HepG2 (cell line): ENCODE results near the gene EPHA5. TPM values are rescaled to one million over a fixed set of nuclear protein-coding genes. Genes with fewer than 3 reads are reported as not detected.

Experiments
- ATAC-seq: fragments of 200-7000 bp; cut with Tn5 transposase; 3 replicates; pipeline ENCODE4 v1.9.1; 2020; ENCODE audit warnings: mild to moderate bottlenecking, moderate library complexity
- BruUV-seq: library from RNA; stranded (reverse); fragments of 400-500 nt; replicated peaks from 2 replicates; lab custom pipeline; 2021; lab: Mats Ljungman, UMichigan
- CTCF ChIA-PET: fragments of 300-600 bp; formaldehyde crosslinking; extraction: SDS; loops from one replicate; lab custom pipeline; 2021; ENCODE audit warnings: low total read pairs, inconsistent platforms, low intra/inter-chr PET ratio; lab: Yijun Ruan, JAX
- POLR2A ChIA-PET: fragments of 350-600 bp; sonication (Branson Sonifier 250); formaldehyde crosslinking; loops from one replicate; lab custom pipeline; 2020; ENCODE audit warnings: antibody characterized with exemption, inconsistent platforms; lab: Yijun Ruan, JAX
- DNase-seq: peaks from one replicate; pipeline ENCODE4 v3.0.0-alpha.2; 2015; ENCODE audit warnings: low spot score
- FAIRE-seq: peaks from 3 replicates; lab custom pipeline; 2011; peaks lifted over from hg19 to GRCh38; lab: Jason Lieb, UNC
- H2AFZ ChIP-seq: one replicate; pipeline ENCODE4 v1.6.1; 2011; ENCODE audit warnings: low read length, inconsistent platforms
- H3K27ac ChIP-seq: fragments of 300-600 bp; 3 replicates; pipeline ENCODE4 v1.8.0; 2011; ENCODE audit warnings: mixed run types, mild to moderate bottlenecking, mixed read lengths, low read length, inconsistent platforms; ENCODE audit not compliant: insufficient read depth; ENCODE audit errors: extremely low read length
- H3K27me3 ChIP-seq, 2 experiments: fragments of 200-600 bp in 1 of 2; 2 replicates in 1 of 2; 3 replicates in 1 of 2; pipeline versions ENCODE4 v1.6.0 to v1.8.0; 2011; ENCODE audit warnings: low read length in 2 of 2, mild to moderate bottlenecking in 2 of 2, moderate library complexity in 2 of 2, inconsistent platforms in 1 of 2; ENCODE audit not compliant: insufficient read depth in 2 of 2, control insufficient read depth in 1 of 2
- H3K36me3 ChIP-seq, 2 experiments: fragments of 200-600 bp in 1 of 2; replicated peaks in 1 of 2; 2 replicates in 1 of 2; 3 replicates in 1 of 2; pipeline versions ENCODE4 v1.5.1 to v1.8.0; 2011; ENCODE audit warnings: low read length in 2 of 2, inconsistent platforms in 1 of 2; ENCODE audit not compliant: insufficient read depth in 2 of 2, control insufficient read depth in 1 of 2
- H3K4me1 ChIP-seq: 2 replicates; pipeline ENCODE4 v1.5.1; 2012; ENCODE audit warnings: low read length, inconsistent platforms; ENCODE audit not compliant: insufficient read depth
- H3K4me2 ChIP-seq: 2 replicates; pipeline ENCODE4 v1.6.0; 2011; ENCODE audit warnings: low read depth, low read length, inconsistent platforms
- H3K4me3 ChIP-seq, 3 experiments: fragments of 200-600 bp in 1 of 3; sonication (generic), shearing (Covaris generic) in 1 of 3; replicated peaks in 1 of 3; 2 replicates each; pipeline ENCODE4 v1.5.1; 2011 to 2016; ENCODE audit warnings: low read length in 3 of 3, inconsistent platforms in 2 of 3, low read depth in 2 of 3, mild to moderate bottlenecking in 2 of 3, control low read depth in 1 of 3, mixed read lengths in 1 of 3; ENCODE audit not compliant: insufficient read depth in 1 of 3
- H3K79me2 ChIP-seq: one replicate; pipeline ENCODE4 v1.6.1; 2011; ENCODE audit warnings: low read length, inconsistent platforms; ENCODE audit not compliant: insufficient read depth
- H3K9ac ChIP-seq: 2 replicates; pipeline ENCODE4 v1.6.0; 2011; ENCODE audit warnings: mild to moderate bottlenecking, low read depth, low read length, inconsistent platforms; ENCODE audit not compliant: insufficient read depth
- H3K9me3 ChIP-seq: 2 replicates; pipeline ENCODE4 v1.5.1; 2012; ENCODE audit warnings: mild to moderate bottlenecking, low read length
- H4K20me1 ChIP-seq: 2 replicates; pipeline ENCODE4 v1.6.0; 2011; ENCODE audit warnings: inconsistent platforms, mild to moderate bottlenecking, low read length, moderate library complexity; ENCODE audit not compliant: insufficient read depth
- HNF1A ChIP-seq, 2 experiments: sonication (generic) in 1 of 2; formaldehyde crosslinking in 1 of 2; IDR thresholded peaks; 2 replicates each; pipeline versions ENCODE4 v1.4.0 to v1.6.1; 2016 to 2020; ENCODE audit warnings: borderline replicate concordance in 1 of 2, low read depth in 1 of 2, mild to moderate bottlenecking in 1 of 2, missing genetic modification reagents in 1 of 2
- MNT ChIP-seq: fragments of 450-650 bp; IDR thresholded peaks from 2 replicates; pipeline ENCODE4 v1.6.1; 2016
- NR2F1 ChIP-seq, 2 experiments: fragments of 450-650 bp in 1 of 2; formaldehyde crosslinking in 1 of 2; IDR thresholded peaks; 2 replicates each; pipeline versions ENCODE4 v1.5.0 to v1.6.1; 2016 to 2020; ENCODE audit warnings: mild to moderate bottlenecking in 1 of 2, missing compliant biosample characterization in 1 of 2, missing genetic modification reagents in 1 of 2, moderate library complexity in 1 of 2
- SMYD3 ChIP-seq: sonication (generic); formaldehyde crosslinking; IDR thresholded peaks from 2 replicates; pipeline ENCODE4 v1.8.1; 2023; ENCODE audit warnings: mild to moderate bottlenecking, missing genetic modification reagents
- SP2 ChIP-seq: sonication (generic); formaldehyde crosslinking; IDR thresholded peaks from 2 replicates; pipeline ENCODE4 v1.5.1; 2020; ENCODE audit warnings: mild to moderate bottlenecking, missing genetic modification reagents
- TMF1 ChIP-seq: sonication (generic); formaldehyde crosslinking; IDR thresholded peaks from 2 replicates; pipeline ENCODE4 v1.8.1; 2022; ENCODE audit warnings: low read depth, missing genetic modification reagents
- ZBTB34 ChIP-seq: sonication (generic); formaldehyde crosslinking; IDR thresholded peaks from 2 replicates; pipeline ENCODE4 v1.8.0; 2022; ENCODE audit warnings: mild to moderate bottlenecking, missing genetic modification reagents
- ZNF296 ChIP-seq: sonication (generic); formaldehyde crosslinking; conservative IDR thresholded peaks from 2 replicates; pipeline ENCODE4 v1.5.0; 2020; ENCODE audit warnings: mild to moderate bottlenecking, missing genetic modification reagents
- ZNF605 ChIP-seq: sonication (generic); formaldehyde crosslinking; IDR thresholded peaks from 2 replicates; pipeline ENCODE4 v1.8.0; 2022; ENCODE audit warnings: mild to moderate bottlenecking, missing genetic modification reagents
- ZNF687 ChIP-seq: sonication (generic); formaldehyde crosslinking; IDR thresholded peaks from 2 replicates; pipeline ENCODE4 v1.5.1; 2020; ENCODE audit warnings: mild to moderate bottlenecking, missing genetic modification reagents, moderate library complexity
- ZNF891 ChIP-seq: sonication (generic); formaldehyde crosslinking; IDR thresholded peaks from 2 replicates; pipeline ENCODE4 v1.5.0; 2020; ENCODE audit warnings: mild to moderate bottlenecking, missing genetic modification reagents
- WGBS: methylation state at CpG from one replicate; pipeline ENCODE4 v1.1.6; 2017; ENCODE audit warnings: low lambda C conversion rate; 5-methylcytosine and 5-hydroxymethylcytosine counted together
- in situ Hi-C: cut with HindIII; loops from 2 replicates; pipeline ENCODE4 v1.10.0; 2017; ENCODE audit warnings: low pct_unique_long_range_greater_than_20kb; ENCODE audit not compliant: extremely low pct_ligation_motif_present
- intact Hi-C: fragments of 100-400 bp; cut with micrococcal nuclease; formaldehyde crosslinking; loops from one replicate; pipeline ENCODE4 v1.10.0; 2022; ENCODE audit not compliant: unreplicated experiment
- polyA plus RNA-seq, 8 experiments: library from polyadenylated mRNA; depleted of rRNA in 3 of 8; stranded (reverse) in 7 of 8; unstranded in 1 of 8; fragments of >200 nt; fragmentation: Illumina TruSeq in 4 of 8; extraction: Trizol in 4 of 8; gene quantifications; 2 replicates each; pipeline versions ENCODE4 v1.2.1 to v1.2.3, GENCODE V29; 2011 to 2016; ENCODE audit warnings: low read depth in 4 of 8, missing spikeins in 1 of 8, mixed read lengths in 1 of 8; ENCODE audit not compliant: insufficient read depth in 1 of 8
- total RNA-seq, 5 experiments: library from RNA; depleted of rRNA; stranded (reverse); fragments of >200 nt; fragmentation: Illumina TruSeq; extraction: Trizol; gene quantifications; 2 replicates each; pipeline ENCODE4 v1.2.3, GENCODE V29; 2016; ENCODE audit warnings: low read depth in 1 of 5

The EPHA5 gene
- total and polyA plus RNA-seq, 2 of the 13 experiments (the other 11 are each of a cell fraction or from before 2014, with no cell fraction given) = not detected

GRCh38 chr4:65719635-65720034 is 49.3 kb upstream of the EPHA5 start:
- no peaks in the 10 kb centered on the region for H3K79me2 ChIP-seq
- 1% methylated on average over 2 of the region's 2 CpGs for WGBS
- H3K4me3 ChIP-seq = no peak overlapping the region
- no peak overlapping the region for H3K4me2 ChIP-seq
- FAIRE-seq (no peak), DNase-seq (no peak), ATAC-seq (no peak)
- in situ Hi-C loops = no loop called here
- H3K4me1 ChIP-seq = peaks cover 2% of the 10 kb centered on the region; the same call in 1 of the 2 replicates
- BruUV-seq = no TSS peak
- H3K9ac ChIP-seq = no peak overlapping the region
- H4K20me1 ChIP-seq = no peaks in the 10 kb centered on the region
- intact Hi-C loops = no loop called here
- ChIA-PET CTCF (no interaction called here), POLR2A (no interaction called here)
- no peaks in the 10 kb centered on the region for H3K9me3 ChIP-seq
- H3K36me3 ChIP-seq = no peaks in the 10 kb centered on the region
- H2AFZ ChIP-seq = no peak overlapping the region
- no peak overlapping the region for H3K27ac ChIP-seq
- no peaks in the 10 kb centered on the region for H3K27me3 ChIP-seq
- TF ChIP-seq ZNF687 (CRISPR knock-in tag) = no peak
- TF ChIP-seq SMYD3 (CRISPR knock-in tag) = no peak
- TF ChIP-seq NR2F1 (CRISPR knock-in tag; IDR thresholded peaks at IDR 0.05) = no peak
- TF ChIP-seq HNF1A (IDR thresholded peaks at IDR 0.05; ENCODE audit: low read depth) = no peak
- no peak for TF ChIP-seq HNF1A (CRISPR knock-in tag; IDR thresholded peaks at IDR 0.05; ENCODE audit: borderline replicate concordance)
- TF ChIP-seq MNT = no peak
- no peak for TF ChIP-seq ZNF296
- no peak for TF ChIP-seq TMF1 (CRISPR knock-in tag)
- TF ChIP-seq ZNF891 (CRISPR knock-in tag) = no peak
- TF ChIP-seq ZBTB34 (CRISPR knock-in tag) = no peak
- TF ChIP-seq ZNF605 = no peak
- TF ChIP-seq SP2 (CRISPR knock-in tag) = no peak
- TF ChIP-seq, all 625 proteins: peak for 0
